D341Med (cell line): ENCODE measurements around the gene HPS6.
"Not testable (repeated sequence)": the region's sequence is repeated elsewhere in the genome, so short reads cannot be mapped to it uniquely, and the experiment has no call there.

Experiments
- DNase-seq: peaks from one replicate; pipeline ENCODE4 v3.0.0; 2012; ENCODE audit warnings: low spot score

HPS6 gene

DNA sequence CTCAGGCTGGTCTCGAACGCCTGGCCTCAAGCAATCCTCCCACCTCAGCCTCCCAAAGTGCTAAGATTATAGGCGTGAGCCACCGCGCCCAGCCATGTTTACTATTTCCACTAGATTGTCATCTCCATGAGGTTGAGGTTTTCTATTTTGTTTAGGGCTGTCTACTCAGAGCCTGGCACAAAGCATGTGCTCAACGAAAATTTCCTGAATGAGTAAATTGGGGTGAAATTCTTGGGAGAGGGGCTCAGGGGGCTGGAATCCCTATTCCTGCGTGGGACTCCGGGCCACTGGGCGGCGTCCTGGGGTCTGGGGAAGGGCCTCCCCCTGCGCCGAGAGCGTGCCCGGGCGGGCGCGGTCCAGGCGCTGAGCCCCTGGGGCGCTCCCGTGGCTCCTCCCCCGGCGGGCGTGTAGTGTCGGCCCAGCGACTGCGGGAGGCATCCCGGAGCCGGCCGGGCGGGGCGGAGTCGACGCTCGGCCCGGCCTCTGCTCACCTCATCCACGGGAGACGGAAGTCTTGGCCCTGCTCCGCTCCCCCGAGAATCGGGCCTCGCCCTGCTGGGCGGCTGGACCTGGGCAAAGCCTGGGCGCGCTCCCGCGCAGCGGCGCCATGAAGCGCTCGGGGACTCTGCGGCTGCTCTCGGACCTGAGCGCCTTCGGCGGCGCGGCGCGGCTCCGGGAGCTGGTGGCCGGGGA, at the start of gene HPS6:
Gene HPS6, plus strand, starts transcription at position 482 of the 693 bp plus-strand sequence. Its CDS starts 126 bp downstream, at position 608.
- DNase-seq, result peak; percentile 91

DNA sequence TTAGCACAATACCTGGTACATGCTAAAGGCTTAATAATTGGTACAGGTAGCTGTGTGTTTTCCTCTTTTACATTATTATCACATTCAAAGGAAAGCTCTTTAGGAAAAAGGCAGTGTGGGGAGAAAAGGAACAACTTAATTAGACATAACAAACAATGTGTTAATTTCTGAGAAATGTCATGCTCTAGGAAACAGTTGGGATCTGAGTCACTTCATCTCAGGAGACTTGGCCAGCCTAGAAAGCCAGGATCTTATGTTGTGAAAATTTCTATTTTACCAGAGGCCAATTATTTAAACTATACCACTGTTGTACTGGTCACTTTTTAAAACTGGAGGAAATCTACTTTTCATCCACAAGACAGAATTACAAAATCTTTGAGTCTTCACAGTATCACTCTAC, 48.7 kb upstream of the HPS6 start:
- no peak for DNase-seq

DNA sequence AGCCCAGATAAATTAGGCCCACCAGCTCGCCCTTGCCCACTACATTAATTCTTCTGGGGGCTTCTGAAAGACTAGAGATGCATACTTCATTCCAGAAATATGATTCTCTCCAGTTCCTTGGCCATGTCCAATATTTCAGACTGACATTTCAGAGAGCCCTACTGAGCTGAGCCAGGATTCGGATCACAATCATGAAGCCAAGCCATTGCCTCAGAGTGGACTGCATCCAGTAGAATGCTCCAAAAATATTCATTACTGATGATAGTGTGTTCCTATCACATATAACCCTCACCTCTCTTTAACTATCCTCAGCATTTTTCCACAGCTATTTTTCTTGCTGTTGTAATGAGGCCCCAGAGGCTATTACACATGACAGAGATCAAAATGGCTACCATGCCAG, 47.9 kb upstream of the HPS6 start:
- DNase-seq, result no peak

DNA sequence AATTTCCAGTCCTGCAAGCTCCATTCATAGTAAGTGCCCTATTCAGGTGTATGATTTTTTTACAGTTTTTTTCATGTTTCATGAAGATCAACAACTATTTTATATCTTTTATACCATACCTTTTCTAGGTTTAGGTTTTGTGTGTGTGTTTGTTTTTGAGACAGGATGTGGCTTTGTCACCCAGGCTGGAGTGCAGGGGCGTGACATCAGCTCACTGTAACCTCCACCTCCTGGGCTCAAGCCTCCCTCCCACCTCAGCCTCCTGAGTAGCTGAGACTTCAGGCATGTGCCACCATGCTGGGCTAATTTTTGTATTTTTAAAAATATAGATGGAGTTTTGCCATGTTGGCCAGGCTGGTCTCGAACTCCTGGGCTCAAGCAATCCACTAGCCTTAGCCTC, 44.2 kb upstream of the HPS6 start:
- no peak for DNase-seq

DNA sequence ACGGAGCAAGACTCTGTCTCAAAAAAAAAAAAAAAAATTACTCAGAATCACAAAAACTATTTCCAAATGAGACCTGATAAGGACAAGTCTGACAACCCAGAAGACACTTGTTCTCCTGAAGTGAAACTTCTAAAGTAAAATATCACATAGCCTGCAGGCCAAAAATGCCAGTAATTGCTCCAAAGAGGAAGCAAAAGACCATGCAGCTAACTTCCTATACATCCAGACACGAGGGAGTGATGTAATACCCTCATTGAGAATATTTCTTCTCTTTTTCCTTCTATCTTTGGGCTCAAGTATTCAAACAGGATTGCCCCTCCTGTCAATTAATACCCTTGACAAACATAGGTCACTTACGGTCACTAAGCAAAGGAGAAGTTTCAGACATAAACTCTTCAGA, 40.4 kb upstream of the HPS6 start:
- no peak for DNase-seq

DNA sequence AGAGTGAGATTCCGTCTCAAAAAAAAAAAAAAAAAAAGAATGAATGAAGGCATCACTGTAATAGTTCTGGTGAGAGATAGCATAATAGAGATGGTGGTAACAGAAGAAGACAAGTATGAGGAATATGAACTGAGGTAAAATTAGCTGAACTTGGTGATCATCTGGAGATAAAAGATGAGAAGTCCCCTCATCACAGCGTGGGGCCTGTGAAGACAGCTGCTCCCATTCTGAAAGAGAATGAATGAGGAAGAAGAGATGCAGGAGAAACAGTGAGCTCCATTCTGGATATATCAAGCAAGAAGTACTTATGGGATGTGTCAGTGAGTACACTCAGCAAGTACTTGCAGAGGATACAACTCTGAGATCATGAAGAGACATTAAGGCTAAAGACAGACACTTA, 37.9 kb upstream of the HPS6 start:
- no peak for DNase-seq

DNA sequence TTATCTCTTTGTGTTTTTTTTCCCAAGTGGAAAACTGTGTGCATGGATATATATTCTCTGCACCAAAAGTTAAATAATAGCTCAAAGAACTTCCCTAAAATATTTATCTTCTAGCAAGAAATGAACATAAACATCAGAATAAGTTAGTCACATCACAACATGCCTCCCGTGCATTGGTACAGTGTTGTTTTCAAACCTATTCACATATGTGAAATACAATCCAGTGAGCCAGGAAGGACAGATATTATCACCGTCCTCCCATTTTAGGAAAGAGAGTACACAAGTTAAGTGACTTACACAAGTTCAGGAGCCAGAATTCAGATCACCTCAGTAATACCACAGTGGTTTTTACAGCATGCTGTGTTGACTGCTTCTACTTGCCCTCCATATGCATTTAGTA, 31.4 kb upstream of the HPS6 start:
- DNase-seq, result no peak

DNA sequence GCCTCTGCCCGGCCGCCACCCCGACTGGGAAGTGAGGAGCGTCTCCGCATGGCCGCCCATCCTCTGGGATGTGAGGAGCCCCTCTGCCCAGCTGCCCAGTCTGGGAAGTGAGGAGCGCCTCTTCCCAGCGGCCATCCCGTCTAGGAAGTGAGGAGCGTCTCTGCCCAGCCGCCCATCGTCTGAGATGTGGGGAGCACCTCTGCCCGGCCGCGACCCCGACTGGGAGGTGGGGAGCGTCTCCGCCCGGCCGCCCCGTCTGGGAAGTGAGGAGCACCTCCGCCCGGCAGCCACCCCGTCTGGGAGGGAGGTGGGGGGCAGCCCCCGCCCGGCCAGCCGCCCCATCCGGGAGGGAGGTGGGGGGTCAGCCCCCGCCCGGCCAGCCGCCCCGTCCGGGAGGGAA, 29.3 kb upstream of the HPS6 start:
- not testable (repeated sequence) for DNase-seq

DNA sequence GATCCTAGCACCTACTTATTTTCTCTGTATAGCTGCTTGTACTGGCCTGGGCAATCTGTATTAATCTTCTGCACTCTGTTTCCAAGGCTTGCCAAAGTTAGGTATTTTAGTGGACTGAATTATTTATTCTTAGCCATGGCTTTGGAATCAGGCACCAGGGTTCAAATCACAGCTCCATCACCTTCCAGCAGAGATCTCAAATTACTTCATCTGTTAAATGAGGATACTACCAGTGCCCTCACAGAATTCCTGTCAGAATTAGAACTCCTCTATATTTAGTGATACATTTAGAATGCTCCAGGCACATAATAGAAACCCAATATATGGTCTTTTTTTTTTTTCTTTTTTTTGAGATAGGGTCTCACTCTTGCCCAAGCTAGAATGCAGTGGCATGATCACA, 26.7 kb upstream of the HPS6 start:
- DNase-seq, result no peak

DNA sequence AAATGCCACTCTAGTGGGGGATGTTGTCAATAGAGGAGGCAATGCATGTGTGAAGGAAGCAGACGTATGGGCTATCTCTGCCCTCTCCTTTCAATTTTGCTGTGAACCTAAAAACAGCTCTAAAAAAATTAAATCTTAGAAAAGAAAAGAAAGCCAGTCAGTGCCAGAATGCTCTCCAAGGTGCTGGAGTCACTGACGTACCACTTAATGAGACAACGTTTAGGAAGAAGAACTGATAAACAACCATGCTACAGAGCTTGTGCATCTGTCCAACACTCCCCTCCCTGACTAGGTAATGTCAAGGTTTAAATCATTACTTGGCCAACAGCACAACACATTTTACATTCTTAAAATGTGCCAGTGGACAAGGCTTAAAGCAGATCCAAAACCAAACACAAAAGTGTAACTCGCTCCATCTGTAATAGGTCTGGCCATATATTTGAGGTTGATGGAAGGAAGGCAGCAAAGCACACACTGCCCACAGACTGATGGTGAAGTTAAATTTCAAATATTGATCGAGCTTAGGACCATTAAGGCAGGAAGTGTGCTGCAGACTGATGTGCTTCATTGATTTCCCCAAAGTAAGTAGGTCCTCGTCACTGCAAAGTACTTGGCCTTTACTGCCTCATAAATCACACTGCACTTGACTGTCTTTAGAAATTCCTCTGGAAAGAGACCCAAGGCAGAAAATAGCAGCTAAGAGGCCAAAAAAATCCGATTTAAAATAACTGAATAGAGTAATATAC, 24.7 kb upstream of the HPS6 start:
- no peak for DNase-seq

DNA sequence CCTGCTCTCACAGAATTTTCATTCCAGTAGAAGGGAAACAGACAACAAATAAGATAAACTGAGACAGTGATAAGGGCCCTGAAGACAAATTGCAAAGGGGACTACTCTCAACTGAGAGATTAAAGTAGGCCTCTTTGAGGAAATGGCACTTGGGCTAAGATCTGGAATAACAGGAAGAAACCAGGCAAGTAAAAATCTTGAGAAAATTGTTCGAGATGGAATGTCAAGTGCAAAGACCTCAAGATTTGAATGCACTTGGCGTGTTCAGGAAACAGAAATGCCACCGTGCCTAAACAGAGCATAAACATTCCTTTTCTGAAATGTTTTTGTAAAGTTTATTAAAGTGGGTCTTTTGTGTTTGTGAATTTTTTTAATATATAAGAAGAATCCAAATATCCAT, 19.9 kb upstream of the HPS6 start:
- DNase-seq, result no peak

DNA sequence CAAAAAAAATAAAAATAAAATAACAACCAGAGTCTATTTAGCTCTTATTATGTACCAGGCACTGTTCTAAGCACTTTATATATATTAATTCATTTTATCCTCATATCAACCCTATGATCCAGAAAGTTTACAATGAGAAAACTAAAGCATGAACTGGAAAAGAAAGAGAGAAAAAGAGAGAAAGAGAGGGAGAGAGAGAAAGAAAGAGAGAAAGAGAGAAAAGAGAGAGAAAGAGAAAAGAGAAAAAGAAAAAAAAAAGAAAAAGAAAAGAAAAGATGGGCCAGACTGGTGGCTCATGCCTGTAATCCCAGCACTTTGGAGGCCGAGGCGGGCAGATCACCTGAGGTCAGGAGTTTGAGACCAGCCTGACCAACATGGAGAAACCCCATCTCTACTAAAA, 19.1 kb upstream of the HPS6 start:
- no peak for DNase-seq

DNA sequence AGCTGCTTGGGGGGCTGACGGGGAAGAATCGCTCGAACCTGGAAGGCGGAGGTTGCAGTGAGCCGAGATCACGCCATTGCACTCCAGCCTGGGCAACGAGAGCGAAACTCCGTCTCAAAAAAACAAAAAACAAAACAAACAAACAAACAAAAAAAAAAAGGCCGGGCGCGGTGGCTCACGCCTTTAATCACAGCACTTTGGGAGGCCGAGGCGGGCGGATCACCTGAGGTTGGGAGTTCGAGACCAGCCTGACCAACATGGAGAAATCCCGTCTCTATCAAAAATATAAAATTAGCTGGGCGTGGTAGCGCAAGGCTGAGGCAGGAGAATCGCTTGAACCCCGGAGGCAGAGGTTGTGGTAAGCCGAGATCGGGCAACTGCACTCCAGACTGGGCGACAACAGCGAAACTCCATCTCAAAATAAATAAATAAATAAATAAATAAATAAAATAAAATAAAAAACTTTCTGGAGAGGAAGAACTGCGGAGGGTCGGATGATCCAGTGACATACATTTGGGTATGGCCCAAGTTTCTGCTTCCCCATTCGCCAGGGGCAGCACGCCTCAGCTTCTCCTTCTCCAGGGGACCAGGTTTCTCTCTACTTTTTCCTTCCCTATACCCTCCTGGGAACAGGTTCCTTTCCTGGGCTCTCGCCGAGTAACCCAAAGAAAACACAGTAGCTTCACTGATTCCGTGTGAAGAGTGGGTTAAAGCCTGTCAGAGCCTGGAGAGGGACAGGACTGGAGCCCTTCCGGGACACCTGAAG, 10.1 kb upstream of the HPS6 start:
- DNase-seq, result not testable (repeated sequence)

DNA sequence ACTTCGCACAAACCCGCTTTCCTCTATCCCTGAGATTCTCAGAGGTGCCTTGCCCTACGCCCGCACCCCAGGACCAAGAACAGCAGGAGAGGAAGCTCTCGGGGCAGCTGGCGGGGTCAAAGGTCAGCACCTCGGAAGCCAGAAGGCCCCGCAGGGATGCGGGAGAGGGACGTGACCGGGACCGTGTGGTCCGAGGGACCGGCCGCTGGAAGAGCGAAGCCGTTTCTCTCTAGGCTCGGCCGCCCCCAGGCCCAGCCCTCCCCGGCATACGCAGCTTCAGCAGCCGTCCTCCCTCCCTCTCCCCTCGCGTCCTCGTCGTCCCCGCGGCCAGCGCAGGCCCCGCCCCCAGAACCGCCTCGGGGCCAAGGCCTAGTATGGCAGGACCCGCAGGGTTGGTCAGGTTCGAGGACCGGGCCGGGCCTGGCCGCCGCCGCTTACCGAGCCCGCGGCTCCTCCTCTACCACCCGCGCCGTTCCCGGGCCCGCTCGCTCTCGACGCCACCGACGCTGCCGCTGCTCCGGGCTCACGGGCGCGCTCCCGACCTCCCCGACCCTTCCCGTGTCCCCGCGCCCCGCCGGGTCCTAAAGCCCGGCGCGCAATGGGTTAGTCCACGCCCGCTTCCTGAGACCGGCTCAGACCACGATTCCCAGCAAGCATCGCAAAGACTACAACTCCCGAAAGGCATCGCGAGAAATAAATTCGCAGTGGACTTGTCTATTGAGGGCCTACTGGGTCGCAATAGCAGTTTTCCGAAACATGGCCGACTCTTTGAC, 9.3 kb upstream of the HPS6 start, which contains the start of gene ARMH3:
Gene ARMH3, minus strand, starts transcription at position 527 of the 773 bp plus-strand sequence. CDS start 16,059 bp downstream, outside the sequence.
- peak; percentile 92 for DNase-seq

DNA sequence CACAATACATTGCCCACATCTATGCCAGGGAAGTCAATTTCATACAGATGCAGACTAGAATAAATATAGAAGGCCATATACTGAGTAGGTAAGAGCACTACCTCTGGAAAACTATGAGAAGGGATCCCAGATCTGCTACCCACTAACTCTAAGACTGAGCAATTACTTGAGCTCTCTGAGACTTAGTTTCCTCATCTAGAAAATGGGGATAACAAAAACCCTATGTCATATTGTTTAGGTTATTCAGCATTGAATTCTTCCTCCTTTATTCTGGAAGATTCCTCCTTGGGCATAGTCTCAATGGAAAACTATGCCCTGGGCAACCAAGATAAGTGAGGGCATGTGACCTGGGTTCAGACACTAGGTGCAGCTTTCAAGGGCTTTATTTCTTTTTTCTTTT, 5.2 kb upstream of the HPS6 start:
- no peak for DNase-seq

DNA sequence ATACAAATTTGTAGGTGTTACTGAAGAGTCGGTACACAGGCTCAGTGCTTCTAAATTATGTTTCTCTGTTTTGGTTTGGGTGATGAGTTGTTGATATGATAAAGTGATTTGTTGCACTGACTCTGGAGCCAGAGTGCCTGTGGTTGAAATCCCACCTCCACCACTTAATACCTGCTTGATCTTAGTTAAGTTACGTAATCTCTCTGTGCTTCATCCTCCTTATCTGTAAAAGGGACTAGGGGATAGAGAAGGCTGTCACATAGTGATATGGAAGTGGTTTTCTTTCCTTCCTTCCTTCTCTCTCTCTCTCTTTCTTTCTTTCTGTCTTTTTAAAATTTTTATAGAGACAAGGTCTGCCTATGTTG, 664 bp upstream of the HPS6 start:
- no peak for DNase-seq

DNA sequence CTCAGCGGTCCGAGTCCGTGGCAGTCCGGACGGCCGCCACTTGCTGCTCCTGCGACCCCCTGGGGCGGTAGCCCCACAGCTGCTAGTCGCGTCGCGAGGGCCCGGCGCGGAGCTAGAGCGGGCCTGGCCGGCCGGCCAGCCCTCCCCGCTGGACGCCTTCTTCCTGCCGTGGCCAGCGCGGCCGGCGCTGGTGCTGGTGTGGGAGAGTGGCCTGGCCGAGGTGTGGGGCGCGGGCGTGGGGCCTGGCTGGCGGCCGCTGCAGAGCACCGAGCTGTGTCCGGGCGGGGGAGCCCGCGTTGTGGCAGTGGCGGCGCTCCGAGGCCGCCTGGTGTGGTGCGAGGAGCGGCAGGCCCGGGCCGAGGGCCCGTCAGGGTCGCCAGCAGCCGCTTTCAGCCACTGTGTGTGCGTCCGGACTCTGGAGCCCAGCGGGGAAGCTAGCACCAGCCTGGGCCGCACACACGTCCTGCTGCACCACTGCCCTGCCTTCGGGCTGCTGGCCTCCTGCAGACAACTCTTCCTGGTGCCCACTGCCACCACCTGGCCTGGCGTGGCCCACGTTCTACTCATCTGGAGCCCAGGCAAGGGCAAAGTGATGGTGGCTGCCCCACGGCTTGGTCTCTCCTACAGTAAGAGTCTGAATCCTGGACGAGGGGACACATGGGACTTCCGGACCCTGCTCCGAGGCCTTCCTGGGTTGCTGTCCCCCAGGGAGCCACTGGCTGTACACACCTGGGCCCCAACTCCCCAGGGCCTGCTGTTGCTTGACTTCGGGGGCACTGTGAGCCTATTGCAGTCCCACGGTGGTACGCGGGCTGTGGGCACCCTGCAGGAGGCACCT, 631 bp downstream of the HPS6 start:
- DNase-seq, result peak; percentile 59

DNA sequence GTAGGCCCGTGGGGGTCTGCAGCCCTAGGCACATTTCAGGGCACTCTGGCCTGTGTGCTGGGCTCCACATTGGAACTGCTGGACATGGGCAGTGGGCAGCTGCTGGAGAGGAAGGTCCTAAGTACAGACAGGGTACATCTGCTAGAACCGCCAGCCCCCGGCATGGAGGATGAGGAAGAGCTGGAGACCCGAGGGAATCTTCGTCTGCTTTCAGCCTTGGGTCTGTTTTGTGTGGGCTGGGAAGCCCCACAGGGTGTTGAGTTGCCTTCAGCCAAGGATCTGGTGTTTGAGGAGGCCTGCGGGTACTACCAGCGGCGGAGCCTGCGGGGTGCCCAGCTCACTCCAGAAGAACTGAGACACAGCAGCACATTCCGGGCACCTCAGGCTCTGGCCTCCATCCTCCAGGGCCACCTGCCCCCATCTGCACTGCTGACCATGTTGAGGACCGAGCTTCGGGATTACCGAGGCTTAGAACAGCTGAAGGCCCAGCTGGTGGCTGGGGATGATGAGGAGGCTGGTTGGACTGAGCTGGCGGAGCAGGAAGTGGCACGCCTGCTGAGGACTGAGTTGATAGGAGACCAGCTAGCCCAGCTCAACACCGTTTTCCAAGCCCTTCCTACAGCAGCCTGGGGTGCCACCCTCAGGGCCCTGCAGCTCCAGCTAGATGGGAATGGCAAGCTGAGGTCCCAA, 1.4 kb downstream of the HPS6 start:
- no peak for DNase-seq

DNA sequence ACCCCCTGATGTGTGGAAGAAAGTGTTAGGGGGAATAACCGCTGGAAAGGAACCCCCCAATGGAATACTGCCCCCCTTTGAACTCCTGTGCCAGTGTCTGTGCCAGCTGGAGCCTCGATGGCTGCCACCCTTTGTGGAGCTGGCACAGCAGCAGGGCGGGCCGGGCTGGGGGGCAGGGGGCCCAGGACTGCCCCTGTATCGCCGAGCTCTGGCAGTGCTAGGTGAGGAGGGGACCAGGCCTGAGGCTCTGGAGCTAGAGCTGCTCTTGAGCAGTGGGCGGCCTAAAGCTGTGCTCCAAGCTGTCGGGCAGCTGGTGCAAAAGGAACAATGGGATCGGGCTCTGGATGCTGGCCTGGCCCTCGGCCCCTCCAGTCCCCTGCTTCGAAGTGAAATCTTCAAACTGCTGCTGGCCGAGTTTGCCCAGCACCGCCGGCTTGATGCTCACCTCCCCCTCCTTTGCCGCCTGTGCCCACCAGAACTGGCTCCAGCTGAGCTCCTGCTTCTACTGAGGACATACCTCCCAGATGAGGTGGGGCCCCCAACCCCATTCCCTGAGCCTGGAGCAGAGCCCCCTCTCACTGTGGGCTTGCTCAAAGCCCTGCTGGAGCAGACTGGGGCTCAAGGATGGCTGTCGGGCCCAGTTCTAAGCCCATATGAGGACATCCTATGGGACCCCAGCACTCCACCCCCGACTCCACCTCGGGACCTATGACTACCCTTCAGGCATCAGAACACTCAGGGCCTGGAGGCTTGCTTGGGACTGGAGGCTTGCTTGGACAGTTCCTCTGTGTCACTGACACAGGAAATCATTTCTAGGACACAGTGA, 2.2 kb downstream of the HPS6 start:
- no peak for DNase-seq

DNA sequence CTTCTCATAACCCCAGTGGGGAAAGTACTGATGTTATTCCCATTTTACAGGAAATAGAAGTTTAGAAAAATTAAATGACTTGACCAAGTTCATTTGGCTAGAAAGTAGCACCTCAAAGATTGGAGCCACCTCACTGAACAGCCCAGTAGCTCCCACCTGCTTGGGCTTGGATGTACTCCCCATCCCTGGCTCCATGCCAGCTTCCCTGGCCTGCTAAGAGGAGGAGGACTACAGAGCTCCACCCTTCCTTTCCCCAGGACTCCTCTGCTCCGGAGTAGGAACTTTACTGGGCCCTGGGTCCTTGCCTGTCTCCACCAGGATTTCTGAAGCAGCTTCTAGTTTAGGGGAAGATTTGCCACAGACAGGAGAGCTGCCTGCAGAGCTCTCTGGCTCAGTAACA, 3.1 kb downstream of the HPS6 start:
- DNase-seq, result no peak
